Skeletal muscle cell (primary cell): Measurements from ENCODE around the gene BCO2.
"Not testable (repeated sequence)": the region's sequence is repeated elsewhere in the genome, so short reads cannot be mapped to it uniquely, and the experiment has no call there.

Experiments
- DNase-seq: peaks from one replicate; pipeline ENCODE4 v3.0.0-alpha.2; 2010; ENCODE audit warnings: low read depth
- H3K4me3 ChIP-seq: 2 replicates; pipeline ENCODE4 v1.5.1; 2011; ENCODE audit warnings: low read depth, mild to moderate bottlenecking, control low read depth, low read length, moderate library complexity

Gene BCO2

GRCh38 chr11:112174789-112175598 is at the start of gene BCO2:
TSS of gene BCO2 (plus strand) at chr11:112175512. CDS start at chr11:112175602, 90 bp downstream.
- DNase-seq: peak; percentile 33
- H3K4me3 ChIP-seq: peak within 1 kb of the TSS; percentile 35

- DNase-seq: no peak
- H3K4me3 ChIP-seq: no peak overlapping the region
These were observed 48.3 kb upstream of the BCO2 start for GRCh38 chr11:112127056-112127455.

GRCh38 chr11:112128483-112129121 is 46.7 kb upstream of the BCO2 start:
- DNase-seq: peak; percentile 65
- H3K4me3 ChIP-seq: no peak overlapping the region

GRCh38 chr11:112129656-112130055 is 45.7 kb upstream of the BCO2 start:
- DNase-seq: no peak
- no peak overlapping the region for H3K4me3 ChIP-seq

- DNase-seq: no peak
- no peak overlapping the region for H3K4me3 ChIP-seq
These were observed 42.6 kb upstream of the BCO2 start for GRCh38 chr11:112132737-112133136.

- no peak overlapping the region for H3K4me3 ChIP-seq
- no peak for DNase-seq
These were observed 40.8 kb upstream of the BCO2 start for GRCh38 chr11:112134473-112134872.

- H3K4me3 ChIP-seq: no peak overlapping the region
- DNase-seq: no peak
These were observed 31.7 kb upstream of the BCO2 start for GRCh38 chr11:112143597-112143996.

GRCh38 chr11:112150517-112150916 is 24.8 kb upstream of the BCO2 start:
- H3K4me3 ChIP-seq: no peak overlapping the region

GRCh38 chr11:112156153-112156955 is 19.0 kb upstream of the BCO2 start:
- no peak for DNase-seq

More at GRCh38 chr11:112150517-112150916, 24.8 kb upstream of the BCO2 start:
- no peak for DNase-seq

GRCh38 chr11:112156956-112157766 is 18.2 kb upstream of the BCO2 start:
- no peak overlapping the region for H3K4me3 ChIP-seq
- DNase-seq: peak; percentile 95

More at GRCh38 chr11:112156153-112156955, 19.0 kb upstream of the BCO2 start:
- H3K4me3 ChIP-seq: no peak overlapping the region

GRCh38 chr11:112159098-112160065 is 15.9 kb upstream of the BCO2 start:
- H3K4me3 ChIP-seq: no peak overlapping the region
- DNase-seq: no peak

- no peak overlapping the region for H3K4me3 ChIP-seq
- no peak for DNase-seq
These were observed 15.0 kb upstream of the BCO2 start for GRCh38 chr11:112160091-112160848.

GRCh38 chr11:112161012-112161411 is 14.3 kb upstream of the BCO2 start:
- no peak overlapping the region for H3K4me3 ChIP-seq
- DNase-seq: peak; percentile 2

- not testable (repeated sequence) for DNase-seq, H3K4me3 ChIP-seq
These were observed 13.1 kb upstream of the BCO2 start for GRCh38 chr11:112162200-112162599.

GRCh38 chr11:112162761-112163546 is 12.4 kb upstream of the BCO2 start:
- DNase-seq: no peak
- no peak overlapping the region for H3K4me3 ChIP-seq

- DNase-seq: no peak
These were observed 11.2 kb upstream of the BCO2 start, which contains the start of gene IL18 for GRCh38 chr11:112163875-112164685. TSS of gene IL18 (minus strand) at chr11:112164094. CDS start at chr11:112155053, 9,041 bp downstream.

More at GRCh38 chr11:112163875-112164685, 11.2 kb upstream of the BCO2 start, which contains the start of gene IL18:
- no peak within 1 kb of the TSS for H3K4me3 ChIP-seq
